Breast epithelium (tissue), 4 donors: ENCODE measurements around the gene SHMT2. TPM values are rescaled to one million over a fixed set of nuclear protein-coding genes. Genes with fewer than 3 reads are reported as not detected.

Experiments
- DNase-seq, 2 donors: peaks; one replicate each; pipeline ENCODE4 v3.0.0-alpha.2; 2019; ENCODE audit warnings: low spot score in 2 of 2
- H3K27ac ChIP-seq, 2 donors: fragments of 200-600 bp; sonication (generic) in 1 of 2; one replicate each; pipeline ENCODE4 v1.5.1; 2016 to 2019; ENCODE audit warnings: mild to moderate bottlenecking in 1 of 2
- H3K27me3 ChIP-seq, 2 donors: fragments of 200-600 bp; sonication (generic) in 1 of 2; one replicate each; pipeline versions ENCODE4 v1.5.1 to v1.6.0; 2017 to 2019; ENCODE audit warnings: control low read depth in 1 of 2, mild to moderate bottlenecking in 1 of 2
- H3K36me3 ChIP-seq: fragments of 200-600 bp; one replicate; pipeline ENCODE4 v1.5.1; 2019
- H3K4me1 ChIP-seq, 2 donors: fragments of 200-600 bp; sonication (generic); one replicate each; pipeline ENCODE4 v1.5.1; 2016 to 2019; ENCODE audit warnings: control low read depth in 1 of 2
- H3K4me3 ChIP-seq, 3 donors: fragments of 200-600 bp; sonication (generic); 1 replicate in 2 of 3; 2 replicates in 1 of 3; pipeline ENCODE4 v1.5.1; 2016 to 2019; ENCODE audit warnings: mild to moderate bottlenecking in 3 of 3, moderate library complexity in 2 of 3
- H3K9me3 ChIP-seq, 2 donors: fragments of 200-600 bp; sonication (generic) in 1 of 2; one replicate each; pipeline ENCODE4 v1.5.1; 2016 to 2019; ENCODE audit warnings: control low read depth in 1 of 2
- CTCF ChIP-seq, 3 donors: fragments of 450-650 bp; IDR thresholded peaks; one replicate each; pipeline ENCODE4 v1.5.1; 2016 to 2017; ENCODE audit warnings: antibody characterized with exemption in 3 of 3, mild to moderate bottlenecking in 3 of 3, moderate library complexity in 3 of 3
- POLR2A ChIP-seq: fragments of 450-650 bp; IDR thresholded peaks from one replicate; pipeline ENCODE4 v1.6.1; 2016; ENCODE audit warnings: antibody characterized with exemption, mild to moderate bottlenecking, moderate library complexity
- POLR2AphosphoS5 ChIP-seq, 3 donors: sonication (generic); formaldehyde crosslinking; IDR thresholded peaks; one replicate each; pipeline ENCODE4 v1.6.1; 2017; ENCODE audit warnings: antibody characterized with exemption in 3 of 3
- intact Hi-C: fragments of 100-400 bp; cut with DNase I; formaldehyde crosslinking; loops from one replicate; pipeline ENCODE4 v1.15.1; 2023; ENCODE audit warnings: low total_unique reads
- total RNA-seq, 3 donors: library from RNA; depleted of rRNA; stranded (reverse); fragments of >200 nt; gene quantifications; one replicate each; pipeline ENCODE4 v1.1.0, GENCODE V29; 2016

The SHMT2 gene
- total RNA-seq, 3 donors from 2014 or later: 37.9 to 63.3 (median 46.7) TPM

- H3K4me1 ChIP-seq: peaks cover 7 to 8% of the 10 kb centered on the region in 2 donors
- no peak overlapping the region for H3K27ac ChIP-seq
- intact Hi-C loops: no loop called here
- TF ChIP-seq POLR2A (no peak), POLR2AphosphoS5 (IDR thresholded peaks at IDR 0.05) (no peak), CTCF (IDR thresholded peaks at IDR 0.05) (no peak)
- no peak for DNase-seq
- H3K4me3 ChIP-seq: no peak overlapping the region
- H3K36me3 ChIP-seq: no peaks in the 10 kb centered on the region
- H3K27me3 ChIP-seq: peaks cover 12 to 83% of the 10 kb centered on the region in 2 donors
- no peaks in the 10 kb centered on the region for H3K9me3 ChIP-seq
Measured at GRCh38 chr12:57219205-57219992, 10.1 kb upstream of the SHMT2 start.

GRCh38 chr12:57219993-57220754, 9.3 kb upstream of the SHMT2 start:
- H3K9me3 ChIP-seq: no peaks in the 10 kb centered on the region
- peaks cover 7 to 8% of the 10 kb centered on the region in 2 donors for H3K4me1 ChIP-seq
- no peaks in the 10 kb centered on the region for H3K36me3 ChIP-seq
- H3K4me3 ChIP-seq: no peak overlapping the region
- peaks cover 12 to 86% of the 10 kb centered on the region in 2 donors for H3K27me3 ChIP-seq
- intact Hi-C loops: no loop called here
- TF ChIP-seq CTCF (IDR thresholded peaks at IDR 0.05): no peak
- TF ChIP-seq POLR2A: no peak
- TF ChIP-seq POLR2AphosphoS5 (IDR thresholded peaks at IDR 0.05): no peak
- H3K27ac ChIP-seq: no peak overlapping the region
- no peak for DNase-seq

GRCh38 chr12:57220770-57221168, 8.7 kb upstream of the SHMT2 start:
- Histone ChIP-seq H3K9me3 (no peaks in the 10 kb centered on the region), H3K27ac (no peak overlapping the region), H3K36me3 (no peaks in the 10 kb centered on the region), H3K27me3 (peaks cover 12 to 87% of the 10 kb centered on the region in 2 donors), H3K4me1 (peaks cover 7 to 8% of the 10 kb centered on the region in 2 donors), H3K4me3 (no peak overlapping the region)
- no peak for DNase-seq
- intact Hi-C loops: no loop called here
- TF ChIP-seq POLR2A (no peak), POLR2AphosphoS5 (IDR thresholded peaks at IDR 0.05) (no peak)

GRCh38 chr12:57221169-57221917, 8.2 kb upstream of the SHMT2 start:
- DNase-seq: no peak
- intact Hi-C loops: no loop called here
- TF ChIP-seq CTCF (IDR thresholded peaks at IDR 0.05): no peak
- no peak for TF ChIP-seq POLR2AphosphoS5 (IDR thresholded peaks at IDR 0.05)
- TF ChIP-seq POLR2A: no peak
- peaks cover 10 to 89% of the 10 kb centered on the region in 2 donors for H3K27me3 ChIP-seq
- H3K27ac ChIP-seq: no peak overlapping the region
- H3K4me1 ChIP-seq: peaks cover 4 to 8% of the 10 kb centered on the region in 2 donors
- H3K4me3 ChIP-seq: no peak overlapping the region
- no peaks in the 10 kb centered on the region for H3K36me3 ChIP-seq
- H3K9me3 ChIP-seq: no peaks in the 10 kb centered on the region

GRCh38 chr12:57222286-57223190, 7.0 kb upstream of the SHMT2 start:
- DNase-seq: no peak
- intact Hi-C loops: no loop called here
- H3K27me3 ChIP-seq: peaks cover 9 to 93% of the 10 kb centered on the region in 2 donors
- no peaks in the 10 kb centered on the region for H3K36me3 ChIP-seq
- no peaks in the 10 kb centered on the region for H3K9me3 ChIP-seq
- H3K27ac ChIP-seq: no peak overlapping the region
- H3K4me3 ChIP-seq: no peak overlapping the region
- no peak for TF ChIP-seq CTCF (IDR thresholded peaks at IDR 0.05)
- no peak for TF ChIP-seq POLR2AphosphoS5 (IDR thresholded peaks at IDR 0.05)
- TF ChIP-seq POLR2A: no peak
- H3K4me1 ChIP-seq: peaks cover 0 to 1% of the 10 kb centered on the region in 2 donors
